GM12878 (cell line): ENCODE data around the gene C11orf16.

Experiments
- KDM1A ChIP-seq: fragments of 200-600 bp; sonication (generic); IDR thresholded peaks from 2 replicates; pipeline ENCODE4 v1.6.1; 2016; ENCODE audit warnings: borderline replicate concordance
- TF ChIP-seq, protein P1 (sequence below), 3 experiments: IDR thresholded peaks in 2 of 3; conservative IDR thresholded peaks in 1 of 3; 2 replicates each; pipeline ENCODE4 v1.5.1; 2011; ENCODE audit warnings: low read depth in 3 of 3, low read length in 3 of 3, mild to moderate bottlenecking in 3 of 3, control low read depth in 2 of 3, moderate library complexity in 2 of 3, inconsistent platforms in 1 of 3, mixed read lengths in 1 of 3; ENCODE audit not compliant: control insufficient read depth in 2 of 3, insufficient read depth in 1 of 3; ENCODE audit errors: extremely low read depth in 1 of 3

DNA sequence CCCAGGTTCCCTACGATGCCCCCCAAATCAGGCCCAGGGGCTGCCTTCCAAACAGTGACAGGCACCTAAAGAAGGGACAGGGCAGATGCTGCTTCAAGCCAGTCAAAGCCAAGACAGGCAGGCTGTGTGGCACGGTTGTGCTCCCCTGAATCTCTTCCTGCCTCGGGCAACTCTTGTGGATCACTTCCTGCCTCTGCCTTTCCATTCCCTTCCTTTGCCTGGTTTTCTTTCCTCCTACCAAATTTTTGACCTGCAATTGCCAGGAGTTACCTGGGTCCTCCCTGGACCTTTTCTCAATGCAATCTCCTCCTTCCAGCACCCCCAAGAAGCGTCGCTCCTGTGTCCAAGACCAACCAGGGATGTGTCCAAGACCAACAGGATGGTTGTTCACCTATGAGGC, 5.5 kb downstream of the C11orf16 start:
- TF ChIP-seq KDM1A = no peak
- TF ChIP-seq, protein P1, sequence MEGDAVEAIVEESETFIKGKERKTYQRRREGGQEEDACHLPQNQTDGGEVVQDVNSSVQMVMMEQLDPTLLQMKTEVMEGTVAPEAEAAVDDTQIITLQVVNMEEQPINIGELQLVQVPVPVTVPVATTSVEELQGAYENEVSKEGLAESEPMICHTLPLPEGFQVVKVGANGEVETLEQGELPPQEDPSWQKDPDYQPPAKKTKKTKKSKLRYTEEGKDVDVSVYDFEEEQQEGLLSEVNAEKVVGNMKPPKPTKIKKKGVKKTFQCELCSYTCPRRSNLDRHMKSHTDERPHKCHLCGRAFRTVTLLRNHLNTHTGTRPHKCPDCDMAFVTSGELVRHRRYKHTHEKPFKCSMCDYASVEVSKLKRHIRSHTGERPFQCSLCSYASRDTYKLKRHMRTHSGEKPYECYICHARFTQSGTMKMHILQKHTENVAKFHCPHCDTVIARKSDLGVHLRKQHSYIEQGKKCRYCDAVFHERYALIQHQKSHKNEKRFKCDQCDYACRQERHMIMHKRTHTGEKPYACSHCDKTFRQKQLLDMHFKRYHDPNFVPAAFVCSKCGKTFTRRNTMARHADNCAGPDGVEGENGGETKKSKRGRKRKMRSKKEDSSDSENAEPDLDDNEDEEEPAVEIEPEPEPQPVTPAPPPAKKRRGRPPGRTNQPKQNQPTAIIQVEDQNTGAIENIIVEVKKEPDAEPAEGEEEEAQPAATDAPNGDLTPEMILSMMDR (IDR thresholded peaks at IDR 0.05 in 2 of 3, conservative IDR thresholded peaks at IDR 0.05 in 1 of 3; ENCODE audit: control insufficient read depth in 2 of 3, extremely low read depth in 1 of 3, insufficient read depth in 1 of 3, low read depth in 3 of 3, low read length in 3 of 3) = no peak
